ENCODE results near the gene NACC2. TPM values are rescaled to one million over a fixed set of nuclear protein-coding genes. Genes with fewer than 3 reads are reported as not detected.

Gene NACC2
- total and polyA plus RNA-seq, 9 of the 15 experiments (the other 6 are each of a cell fraction or from before 2014, with no cell fraction given), result 0.70 to 25.1 (median 5.6) TPM

DNA sequence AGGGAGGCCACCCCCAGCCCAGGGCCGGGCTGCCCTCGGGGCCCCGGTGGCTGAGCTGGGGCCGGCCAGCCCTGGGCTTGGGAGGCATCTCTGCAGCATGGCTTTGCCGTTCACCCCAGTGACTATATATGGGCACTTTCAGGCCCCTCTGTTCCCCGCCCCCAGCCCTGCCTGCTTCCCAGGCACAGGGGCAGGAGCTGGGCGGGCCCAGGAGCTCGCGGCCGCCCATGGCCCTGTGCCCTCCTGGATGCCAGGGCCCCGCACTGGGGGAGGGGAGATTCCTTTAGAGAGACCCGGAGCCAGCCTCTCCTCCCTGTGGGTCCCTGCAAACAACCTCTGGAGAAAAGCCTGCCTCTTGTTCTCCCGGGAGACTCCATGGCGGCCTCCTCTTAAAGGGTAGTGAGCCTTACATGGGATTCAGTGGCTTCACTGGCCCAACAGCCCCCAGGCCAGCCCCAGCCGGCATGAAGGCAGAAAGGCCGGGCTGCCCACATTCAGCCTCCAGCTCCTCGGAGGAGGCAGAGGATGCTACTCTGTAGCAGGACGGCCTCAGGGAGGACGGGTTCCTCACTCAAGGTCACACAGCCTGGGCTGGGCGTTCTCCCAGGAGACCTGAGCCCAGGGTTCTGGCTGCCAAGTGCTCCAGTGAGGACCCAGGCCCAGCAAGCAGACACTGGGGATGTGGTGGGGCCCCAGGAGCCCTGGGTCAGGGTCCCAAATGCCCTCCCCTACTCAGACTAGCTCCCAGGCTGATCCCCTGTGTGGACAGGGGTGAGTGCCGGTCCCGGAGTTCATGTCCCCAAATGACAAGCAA, 4.1 kb downstream of the NACC2 start:
- H3K9ac ChIP-seq (ENCODE audit: insufficient read depth in 1 of 2, low read depth in 2 of 2, low read length in 2 of 2), result peak overlapping the region in 1 of 2 experiments; percentile 98; a peak in 2 of 4 replicates
- peaks cover 88% of the 10 kb centered on the region for H3K79me2 ChIP-seq (ENCODE audit: control insufficient read depth, insufficient read depth, low read length)
- intact Hi-C loops (cut with micrococcal nuclease), result loop anchor here (10.0 kb wide), 1 partner anchor 126 kb away; the partner anchor contains the start of gene UBAC1

More for the DNA sequence above, 4.1 kb downstream of the NACC2 start:
- no peaks in the 10 kb centered on the region for H3K27me3 ChIP-seq (ENCODE audit: control insufficient read depth in 2 of 2, insufficient read depth in 2 of 2, low read length in 2 of 2)
- WGBS (ENCODE audit: insufficient coverage, low coverage, missing lambda C conversion rate), result 95% methylated on average over 18 of the region's 22 CpGs
- peaks cover 27% of the 10 kb centered on the region; the same call in 2 of the 3 replicates for H3K36me3 ChIP-seq (ENCODE audit: control insufficient read depth, insufficient read depth, low read length)
- TF ChIP-seq, protein P1, sequence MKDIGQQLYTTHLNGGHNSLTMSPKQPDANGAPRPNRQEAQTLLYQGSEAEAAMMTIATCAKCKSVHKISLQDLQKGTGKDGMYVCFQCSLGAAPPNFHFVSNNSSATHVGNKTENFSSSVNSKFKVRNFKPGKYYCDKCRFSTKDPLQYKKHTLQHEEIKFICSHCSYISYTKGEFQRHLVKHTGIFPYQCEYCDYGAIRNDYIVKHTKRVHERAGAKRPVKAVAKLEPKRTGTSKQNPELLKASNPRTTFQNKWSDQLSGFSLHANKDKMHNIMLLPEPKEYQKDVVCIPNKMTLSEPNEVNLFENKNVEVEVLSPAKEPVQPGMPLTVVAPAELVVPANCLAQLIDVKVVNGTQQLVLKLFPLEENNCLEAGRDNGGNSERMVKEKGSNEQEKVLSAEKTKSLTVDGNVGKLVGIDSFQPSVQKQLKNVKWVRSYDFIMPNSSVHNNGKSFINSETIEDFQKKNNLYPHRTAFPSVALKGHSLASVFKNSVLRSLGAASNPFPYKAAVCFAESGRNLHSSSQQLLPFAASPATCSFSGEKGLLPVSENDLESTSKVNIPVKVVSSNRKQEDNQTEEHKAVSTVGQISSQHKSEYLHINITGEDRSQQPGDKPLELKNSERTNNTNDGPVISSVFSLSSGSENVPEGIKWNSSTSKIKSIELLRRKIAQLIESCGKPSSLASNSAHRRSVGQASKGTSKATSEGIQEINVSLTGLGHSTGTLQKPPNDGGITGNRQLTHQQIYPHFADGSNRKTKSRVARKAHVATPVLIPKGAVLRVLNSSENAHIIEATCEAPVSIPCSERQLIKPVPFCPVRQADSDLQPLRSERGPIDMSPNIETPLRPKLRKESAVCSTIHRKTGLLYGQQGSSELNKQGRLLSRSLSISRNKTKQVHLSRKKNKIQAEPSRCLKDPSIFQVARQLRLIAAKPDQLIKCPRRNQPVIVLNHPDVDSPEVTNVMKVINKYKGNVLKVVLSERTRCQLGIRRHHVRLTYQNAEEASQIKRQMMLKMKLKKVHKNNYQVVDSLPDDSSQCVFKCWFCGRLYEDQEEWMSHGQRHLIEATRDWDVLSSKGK (CRISPR knock-in tag; IDR thresholded peaks at IDR 0.05), result no peak
- no peak for TF ChIP-seq ZNF57 (CRISPR knock-in tag; IDR thresholded peaks at IDR 0.05)
- TF ChIP-seq RBFOX2 (IDR thresholded peaks at IDR 0.05; ENCODE audit: low read depth, low read length), result peak; percentile 31; the same call in 1 of the 2 replicates
- no peaks in the 10 kb centered on the region for H3K9me1 ChIP-seq (ENCODE audit: control insufficient read depth, insufficient read depth, low read length)
- DNase-seq (ENCODE audit: extremely low read depth in 1 of 4, low spot score in 3 of 4) (no peak), ATAC-seq (no peak), FAIRE-seq (no peak)
- CTCF ChIA-PET (ENCODE audit: low intra/inter-chr PET ratio), result interaction anchor here (0.7 kb wide), 1 partner anchor 31 kb away, joined by 4 read pairs; no protein-coding TSS in a partner anchor
- H2AFZ ChIP-seq (ENCODE audit: low read depth, low read length), result no peak overlapping the region
- peaks cover 35% of the 10 kb centered on the region; the same call in 1 of the 2 replicates for H4K20me1 ChIP-seq (replicated peaks; ENCODE audit: control insufficient read depth, insufficient read depth, low read length)
- no peaks in the 10 kb centered on the region for H3K9me3 ChIP-seq (replicated peaks; ENCODE audit: control insufficient read depth, insufficient read depth, low read depth, low read length)
- in situ Hi-C loops (cut with MboI), result no loop called here
- POLR2A ChIA-PET, result interaction anchor here (0.6 to 0.7 kb wide), 3 partner anchors 9 to 1776 kb away, joined by 3 read pairs; no protein-coding TSS in a partner anchor
- H3K4me2 ChIP-seq (ENCODE audit: insufficient read depth, low read length), result no peak overlapping the region
- peaks cover 17 to 84% of the 10 kb centered on the region in 2 experiments; a peak in 4 of 5 replicates for H3K4me1 ChIP-seq (replicated peaks in 1 of 2; ENCODE audit: control insufficient read depth in 2 of 2, insufficient read depth in 2 of 2, low read length in 2 of 2)
- no TSS peak for BruUV-seq (replicated peaks)
- H3K27ac ChIP-seq (ENCODE audit: extremely low read depth, low read depth, low read length), result no peak overlapping the region
- H3K4me3 ChIP-seq, result no peak overlapping the region

Data from K562 (cell line).